ENCODE results near the gene S100A10.

DNA sequence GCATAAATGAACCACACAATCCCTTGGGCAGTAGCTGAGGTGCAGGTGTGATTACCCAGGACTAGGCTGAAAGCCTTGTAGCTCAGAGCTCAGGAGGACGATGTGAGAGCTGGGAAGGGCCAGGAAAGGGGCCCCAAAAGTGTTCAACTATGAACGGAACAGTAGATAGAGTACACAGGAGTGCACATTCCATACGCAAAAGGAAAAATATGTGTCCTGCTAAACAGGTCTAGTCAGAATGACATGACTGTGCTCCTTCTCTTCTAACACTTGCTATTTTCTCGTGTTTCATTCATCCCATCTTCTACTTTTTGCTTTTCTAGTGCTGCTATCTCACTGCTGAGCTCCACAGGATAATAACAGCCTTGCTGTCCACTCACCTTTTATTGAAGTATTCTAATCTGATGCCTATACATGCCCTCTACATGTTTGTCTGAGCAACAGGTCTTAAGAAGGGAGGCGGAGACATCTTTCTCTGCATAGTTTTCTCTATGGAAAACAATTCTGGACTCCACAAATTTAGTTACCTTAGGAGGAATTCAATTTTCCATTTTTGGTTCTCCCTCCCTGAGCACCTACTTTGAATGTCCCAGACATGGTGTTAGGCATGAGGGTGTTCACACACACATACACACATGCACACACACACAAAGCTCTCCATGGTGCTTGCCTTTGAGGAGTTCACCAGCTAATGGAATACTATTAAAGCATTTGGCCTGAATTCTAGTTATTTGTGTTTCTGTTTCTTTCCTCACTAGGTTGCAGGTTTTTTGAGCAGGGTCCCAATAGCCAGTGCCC is 3.4 kb downstream of the S100A10 start:
- TF ChIP-seq SUZ12 (IDR thresholded peaks at IDR 0.05; ENCODE audit: extremely low read depth, insufficient read depth, insufficient read length) = no peak
- no peak for TF ChIP-seq ZNF274 (IDR thresholded peaks at IDR 0.05; ENCODE audit: low read depth, low read length)

Measured in NT2/D1 (cell line).